ENCODE measurements around the gene GRM5. TPM values are rescaled to one million over a fixed set of nuclear protein-coding genes. Genes with fewer than 3 reads are reported as not detected.

GRM5 gene
- total RNA-seq = under 0.01 TPM in 1 of 2 replicates, not detected in the other

DNA sequence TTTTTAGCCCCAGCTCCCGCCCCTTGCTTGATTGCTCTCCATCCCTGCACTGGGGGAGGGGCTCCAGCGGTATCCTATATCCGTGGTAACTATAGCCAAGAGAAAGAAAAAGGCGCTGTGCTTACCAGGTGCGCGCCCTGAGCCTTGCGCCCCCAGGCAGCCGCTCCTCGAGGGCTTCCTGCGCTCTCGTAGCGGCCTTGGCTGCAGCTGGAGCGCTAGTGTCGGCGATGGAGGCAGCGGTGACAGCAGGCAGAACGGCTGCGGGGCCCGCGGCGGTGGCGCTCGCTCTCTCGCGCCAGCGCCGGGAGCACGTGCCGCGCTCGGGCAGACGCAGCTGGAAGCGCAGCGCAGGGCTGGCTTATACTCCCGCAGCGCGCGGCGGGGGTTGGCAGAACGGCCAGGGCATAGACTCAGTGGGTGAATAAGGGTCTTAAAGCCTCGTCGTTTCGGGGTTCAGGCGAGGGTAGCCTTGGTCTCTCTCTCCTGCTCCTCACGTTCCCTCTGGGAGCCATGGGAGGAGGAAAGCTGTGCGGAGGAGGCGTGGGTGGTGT lies at the start of gene GRM5:
Gene GRM5, minus strand, starts transcription at position 332 of the 551 bp plus-strand sequence. CDS start 18,110 bp downstream, outside the sequence.

Other genes starting within 250 kb of the GRM5 start
- not detected in 2 replicates for gene TYR, start 111.9 kb upstream of the GRM5 start, total RNA-seq

Data from nasal cavity respiratory epithelium epithelial cell of viscerocranial mucosa (primary cell).